WERI-Rb-1 (cell line): ENCODE data around the gene JKAMP.
"Not testable (repeated sequence)": the region's sequence is repeated elsewhere in the genome, so short reads cannot be mapped to it uniquely, and the experiment has no call there.

ENCODE experiments used
- DNase-seq: peaks from one replicate; pipeline ENCODE4 v3.0.0-alpha.2; 2020
- H3K27ac ChIP-seq: fragments of 250-450 bp; sonication (Bioruptor Pico); 2 replicates; pipeline ENCODE4 v1.5.1; 2020; ENCODE audit warnings: mild to moderate bottlenecking, moderate library complexity
- H3K27me3 ChIP-seq: fragments of 250-450 bp; sonication (Bioruptor Pico); 2 replicates; pipeline ENCODE4 v1.5.1; 2021; ENCODE audit warnings: mild to moderate bottlenecking, low read depth, moderate library complexity; ENCODE audit not compliant: insufficient read depth, severe bottlenecking
- H3K36me3 ChIP-seq: fragments of 250-450 bp; sonication (Bioruptor Pico); 2 replicates; pipeline ENCODE4 v1.5.1; 2020; ENCODE audit warnings: mild to moderate bottlenecking, moderate library complexity
- H3K4me3 ChIP-seq: 2 replicates; pipeline ENCODE4 v1.5.1; 2011; ENCODE audit warnings: low read depth, mild to moderate bottlenecking, control low read depth, low read length
- H3K9me3 ChIP-seq: fragments of 250-450 bp; sonication (Bioruptor Pico); 2 replicates; pipeline ENCODE4 v1.5.1; 2021; ENCODE audit warnings: mild to moderate bottlenecking, moderate library complexity; ENCODE audit not compliant: severe bottlenecking
- TF ChIP-seq, protein P1 (sequence below): IDR thresholded peaks from 2 replicates; pipeline ENCODE4 v1.5.1; 2011; ENCODE audit warnings: low read depth, mild to moderate bottlenecking, control low read depth, inconsistent platforms, low read length

The JKAMP gene, protein sequence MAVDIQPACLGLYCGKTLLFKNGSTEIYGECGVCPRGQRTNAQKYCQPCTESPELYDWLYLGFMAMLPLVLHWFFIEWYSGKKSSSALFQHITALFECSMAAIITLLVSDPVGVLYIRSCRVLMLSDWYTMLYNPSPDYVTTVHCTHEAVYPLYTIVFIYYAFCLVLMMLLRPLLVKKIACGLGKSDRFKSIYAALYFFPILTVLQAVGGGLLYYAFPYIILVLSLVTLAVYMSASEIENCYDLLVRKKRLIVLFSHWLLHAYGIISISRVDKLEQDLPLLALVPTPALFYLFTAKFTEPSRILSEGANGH

DNA sequence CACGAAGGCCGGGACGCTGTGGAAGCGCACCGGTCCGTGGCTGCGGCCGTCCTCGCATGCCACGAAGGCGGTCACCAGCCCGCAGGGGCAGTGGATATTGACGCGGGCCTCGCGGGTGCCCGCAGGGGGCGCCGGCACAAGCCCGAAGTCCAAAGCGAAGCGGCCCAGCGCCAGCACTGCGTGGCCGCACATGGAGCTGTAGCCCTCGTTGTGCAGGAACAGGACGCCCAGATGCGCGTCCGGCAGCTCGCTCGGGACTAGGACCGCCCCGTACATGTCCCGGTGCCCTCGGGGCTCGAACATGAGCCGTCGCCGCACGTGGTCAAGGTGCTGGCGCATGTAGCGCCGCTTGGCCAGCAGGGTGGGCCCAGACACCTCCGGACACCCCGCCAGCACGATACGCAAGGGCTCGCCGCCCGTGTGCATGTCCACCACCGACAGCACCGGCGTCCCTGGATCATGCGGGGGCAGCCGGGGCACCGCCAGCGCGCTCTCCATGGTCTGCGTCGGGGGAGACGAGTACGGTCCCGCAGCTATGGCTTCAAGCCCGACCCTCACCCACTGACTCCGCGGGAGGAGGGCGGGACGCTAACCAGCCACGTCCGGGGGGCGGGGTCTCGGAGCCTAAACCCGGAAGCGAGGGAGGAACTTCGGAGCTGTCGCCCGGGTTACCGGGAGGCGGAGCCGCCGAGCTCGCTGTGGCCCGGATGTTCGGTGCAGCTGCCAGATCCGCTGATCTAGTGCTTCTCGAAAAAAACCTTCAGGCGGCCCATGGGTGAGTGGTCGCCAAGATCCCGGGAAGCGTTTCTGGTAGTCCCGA lies at the start of gene JKAMP, which contains the start of gene L3HYPDH:
TSS of gene JKAMP (plus strand) at position 699 of the 820 bp plus-strand sequence. CDS start at position 772, 73 bp downstream.
TSS of gene L3HYPDH (minus strand) at position 590 of the 820 bp plus-strand sequence. CDS start at position 498, 92 bp downstream.
- Histone ChIP-seq H3K27me3 (no peaks in the 10 kb centered on the region), H3K36me3 (peaks cover 20% of the 10 kb centered on the region), H3K9me3 (no peaks in the 10 kb centered on the region), H3K27ac (peak within 1 kb of the TSS; percentile 93), H3K4me3 (peak within 1 kb of the TSS; percentile 85)
- peak; percentile 98 for DNase-seq
- TF ChIP-seq, protein P1, sequence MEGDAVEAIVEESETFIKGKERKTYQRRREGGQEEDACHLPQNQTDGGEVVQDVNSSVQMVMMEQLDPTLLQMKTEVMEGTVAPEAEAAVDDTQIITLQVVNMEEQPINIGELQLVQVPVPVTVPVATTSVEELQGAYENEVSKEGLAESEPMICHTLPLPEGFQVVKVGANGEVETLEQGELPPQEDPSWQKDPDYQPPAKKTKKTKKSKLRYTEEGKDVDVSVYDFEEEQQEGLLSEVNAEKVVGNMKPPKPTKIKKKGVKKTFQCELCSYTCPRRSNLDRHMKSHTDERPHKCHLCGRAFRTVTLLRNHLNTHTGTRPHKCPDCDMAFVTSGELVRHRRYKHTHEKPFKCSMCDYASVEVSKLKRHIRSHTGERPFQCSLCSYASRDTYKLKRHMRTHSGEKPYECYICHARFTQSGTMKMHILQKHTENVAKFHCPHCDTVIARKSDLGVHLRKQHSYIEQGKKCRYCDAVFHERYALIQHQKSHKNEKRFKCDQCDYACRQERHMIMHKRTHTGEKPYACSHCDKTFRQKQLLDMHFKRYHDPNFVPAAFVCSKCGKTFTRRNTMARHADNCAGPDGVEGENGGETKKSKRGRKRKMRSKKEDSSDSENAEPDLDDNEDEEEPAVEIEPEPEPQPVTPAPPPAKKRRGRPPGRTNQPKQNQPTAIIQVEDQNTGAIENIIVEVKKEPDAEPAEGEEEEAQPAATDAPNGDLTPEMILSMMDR: peak; percentile 76

DNA sequence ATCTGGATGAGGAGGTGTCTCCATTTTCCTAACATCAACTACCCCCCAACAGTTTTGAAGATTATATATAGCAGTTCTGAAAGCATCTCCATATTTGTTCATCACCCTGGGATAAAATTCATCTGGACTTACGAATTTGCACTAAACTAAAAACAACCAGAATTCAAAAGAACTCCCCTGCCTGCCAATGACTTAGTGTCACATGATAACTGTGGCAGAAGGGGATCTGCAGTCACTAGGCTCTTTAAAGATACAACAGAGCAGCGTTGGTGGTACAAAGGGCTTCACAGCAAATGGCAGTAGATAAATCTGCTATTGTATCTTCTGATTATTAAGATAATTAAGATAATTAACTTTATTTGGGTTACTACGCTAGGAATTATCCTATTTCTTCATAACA lies 49.2 kb upstream of the JKAMP start:
- no peaks in the 10 kb centered on the region for H3K36me3 ChIP-seq
- no peaks in the 10 kb centered on the region for H3K27me3 ChIP-seq
- TF ChIP-seq, protein P1: no peak
- no peak for DNase-seq
- H3K4me3 ChIP-seq: no peak overlapping the region
- H3K27ac ChIP-seq: no peak overlapping the region
- H3K9me3 ChIP-seq: no peaks in the 10 kb centered on the region

DNA sequence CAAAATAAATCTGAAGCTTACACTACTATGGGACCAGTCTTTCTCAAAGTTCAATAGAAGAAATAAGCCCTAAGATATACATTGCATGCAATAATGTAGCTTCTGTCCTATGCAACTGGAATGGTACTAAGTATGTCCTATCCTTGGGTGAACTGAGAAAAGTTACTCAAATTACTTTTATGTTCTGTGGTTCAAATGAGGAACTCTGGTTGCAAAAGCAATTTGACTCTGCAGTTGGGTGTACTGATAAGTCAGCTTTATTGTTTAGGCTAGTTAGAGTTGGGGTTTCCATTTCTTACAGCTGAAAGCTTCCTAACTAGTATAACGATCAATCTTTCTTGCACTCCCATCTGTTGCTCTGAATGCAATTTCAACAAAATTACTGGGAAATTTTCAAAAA lies 48.3 kb upstream of the JKAMP start:
- TF ChIP-seq, protein P1: no peak
- Histone ChIP-seq H3K36me3 (no peaks in the 10 kb centered on the region), H3K4me3 (no peak overlapping the region), H3K27ac (no peak overlapping the region), H3K27me3 (no peaks in the 10 kb centered on the region), H3K9me3 (no peaks in the 10 kb centered on the region)
- DNase-seq: no peak

- no peak overlapping the region for H3K27ac ChIP-seq
Measured at GRCh38 chr14:59438195-59438647, 46.1 kb upstream of the JKAMP start.

GRCh38 chr14:59439256-59439965 lies 44.9 kb upstream of the JKAMP start:
- no peak for DNase-seq
- Histone ChIP-seq H3K4me3 (no peak overlapping the region), H3K36me3 (no peaks in the 10 kb centered on the region), H3K27ac (no peak overlapping the region), H3K9me3 (no peaks in the 10 kb centered on the region), H3K27me3 (no peaks in the 10 kb centered on the region)
- TF ChIP-seq, protein P1: no peak

More at GRCh38 chr14:59438195-59438647, 46.1 kb upstream of the JKAMP start:
- H3K27me3 ChIP-seq: no peaks in the 10 kb centered on the region
- H3K36me3 ChIP-seq: no peaks in the 10 kb centered on the region
- DNase-seq: no peak
- TF ChIP-seq, protein P1: no peak
- H3K9me3 ChIP-seq: no peaks in the 10 kb centered on the region
- H3K4me3 ChIP-seq: no peak overlapping the region

- not testable (repeated sequence) for H3K27me3 ChIP-seq, H3K27ac ChIP-seq, H3K4me3 ChIP-seq, H3K36me3 ChIP-seq, H3K9me3 ChIP-seq, DNase-seq
Measured at GRCh38 chr14:59448673-59449072, 35.6 kb upstream of the JKAMP start.
